K562 (cell line): ENCODE results near the gene SARS1. TPM values are rescaled to one million over a fixed set of nuclear protein-coding genes. Genes with fewer than 3 reads are reported as not detected.

Experiments used
- CREM ChIP-seq: IDR thresholded peaks from 2 replicates; pipeline ENCODE4 v1.6.1; 2014; ENCODE audit warnings: antibody characterized with exemption, low read depth
- ELF4 ChIP-seq: fragments of 450-650 bp; formaldehyde crosslinking; IDR thresholded peaks from 2 replicates; pipeline ENCODE4 v1.4.0; 2022; ENCODE audit warnings: missing genetic modification characterization
- NBN ChIP-seq: fragments of 450-650 bp; IDR thresholded peaks from 2 replicates; pipeline ENCODE4 v1.6.1; 2016; ENCODE audit warnings: low read depth, mild to moderate bottlenecking
- PCBP2 ChIP-seq: fragments of 200-400 bp; formaldehyde crosslinking; IDR thresholded peaks from 2 replicates; pipeline ENCODE4 v1.6.1; 2018; ENCODE audit warnings: low read length, low read depth, mild to moderate bottlenecking, moderate library complexity; ENCODE audit not compliant: poor library complexity, severe bottlenecking
- PTBP1 ChIP-seq: fragments of 200-400 bp; formaldehyde crosslinking; IDR thresholded peaks from 2 replicates; pipeline ENCODE4 v1.6.1; 2017; ENCODE audit warnings: low read depth, low read length
- SAFB2 ChIP-seq: fragments of 200-400 bp; formaldehyde crosslinking; IDR thresholded peaks from 2 replicates; pipeline ENCODE4 v1.6.1; 2018; ENCODE audit warnings: borderline replicate concordance, low read length, low read depth, moderate library complexity; ENCODE audit not compliant: severe bottlenecking
- polyA plus RNA-seq, 8 experiments: library from polyadenylated mRNA; depleted of rRNA in 4 of 8; stranded (reverse) in 5 of 8; unstranded in 3 of 8; fragments of >200 nt; fragmentation: Nextera tagmentation in 2 of 8; fragmentation: Illumina TruSeq in 1 of 8; extraction: Ambion mirVana in 2 of 8; extraction: Trizol in 1 of 8; gene quantifications; 2 replicates each; pipeline versions ENCODE4 v1.2.1 to v1.2.3, GENCODE V29; 2011 to 2014; ENCODE audit warnings: inconsistent platforms in 1 of 8, missing spikeins in 1 of 8
- total RNA-seq, 7 experiments: library from RNA; depleted of rRNA in 6 of 7; stranded (reverse); fragments of >200 nt in 6 of 7; fragmentation: Illumina TruSeq in 2 of 7; extraction: Trizol in 2 of 7; gene quantifications; 2 replicates each; pipeline versions ENCODE4 v1.2.1 to v1.2.3, GENCODE V29; 2011 to 2021; ENCODE audit warnings: low replicate concordance in 1 of 7
- TF ChIP-seq, protein P1 (sequence below): sonication (generic); formaldehyde crosslinking; IDR thresholded peaks from 2 replicates; pipeline ENCODE4 v1.8.1; 2023; ENCODE audit warnings: mild to moderate bottlenecking, missing genetic modification reagents

SARS1 gene
- total and polyA plus RNA-seq, 9 of the 15 experiments (the other 6 are each of a cell fraction or from before 2014, with no cell fraction given): 221 to 623 (median 254) TPM

DNA sequence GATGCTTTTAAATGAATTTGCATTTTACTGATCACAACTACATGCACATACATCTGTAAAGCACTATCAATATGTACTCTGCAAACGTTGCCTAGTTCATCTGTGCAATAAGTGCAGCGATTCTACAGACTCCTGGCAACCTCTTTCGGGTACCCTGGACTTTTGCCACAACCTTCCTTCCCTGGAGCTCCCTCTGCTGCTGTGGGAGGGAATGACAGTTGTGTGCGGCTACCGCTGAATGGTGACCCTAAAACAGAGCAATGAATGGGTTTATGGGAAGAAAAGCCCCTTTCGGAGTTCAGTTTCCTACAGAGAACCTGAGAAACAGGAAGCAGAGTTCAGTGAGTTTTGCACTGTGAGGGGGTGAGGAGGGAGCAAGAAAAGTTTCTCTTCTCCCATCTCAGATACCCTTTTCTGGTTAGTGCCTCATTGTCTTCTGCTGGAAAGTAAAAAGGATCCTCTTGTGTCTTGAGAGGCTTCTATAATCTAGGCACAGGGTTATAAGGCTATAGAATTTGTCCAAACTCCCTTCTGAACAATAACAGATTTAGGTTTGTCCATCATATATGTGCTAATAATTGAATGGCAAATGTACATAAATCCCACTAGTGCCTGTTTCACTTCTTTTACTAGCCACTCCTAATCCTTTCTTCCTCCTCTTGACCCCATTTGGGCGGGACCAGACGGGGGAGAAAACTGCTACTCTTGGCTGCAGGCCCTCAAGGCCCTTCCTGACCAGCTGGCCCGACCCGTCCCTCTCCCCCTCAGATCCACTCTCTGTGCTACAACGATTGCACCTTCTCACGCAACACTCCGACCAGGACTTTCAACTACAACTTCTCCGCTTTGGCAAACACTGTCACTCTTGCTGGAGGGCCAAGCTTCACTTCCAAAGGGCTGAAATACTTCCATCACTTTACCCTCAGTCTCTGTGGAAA, 19.8 kb upstream of the SARS1 start (continued):
- TF ChIP-seq, protein P1, sequence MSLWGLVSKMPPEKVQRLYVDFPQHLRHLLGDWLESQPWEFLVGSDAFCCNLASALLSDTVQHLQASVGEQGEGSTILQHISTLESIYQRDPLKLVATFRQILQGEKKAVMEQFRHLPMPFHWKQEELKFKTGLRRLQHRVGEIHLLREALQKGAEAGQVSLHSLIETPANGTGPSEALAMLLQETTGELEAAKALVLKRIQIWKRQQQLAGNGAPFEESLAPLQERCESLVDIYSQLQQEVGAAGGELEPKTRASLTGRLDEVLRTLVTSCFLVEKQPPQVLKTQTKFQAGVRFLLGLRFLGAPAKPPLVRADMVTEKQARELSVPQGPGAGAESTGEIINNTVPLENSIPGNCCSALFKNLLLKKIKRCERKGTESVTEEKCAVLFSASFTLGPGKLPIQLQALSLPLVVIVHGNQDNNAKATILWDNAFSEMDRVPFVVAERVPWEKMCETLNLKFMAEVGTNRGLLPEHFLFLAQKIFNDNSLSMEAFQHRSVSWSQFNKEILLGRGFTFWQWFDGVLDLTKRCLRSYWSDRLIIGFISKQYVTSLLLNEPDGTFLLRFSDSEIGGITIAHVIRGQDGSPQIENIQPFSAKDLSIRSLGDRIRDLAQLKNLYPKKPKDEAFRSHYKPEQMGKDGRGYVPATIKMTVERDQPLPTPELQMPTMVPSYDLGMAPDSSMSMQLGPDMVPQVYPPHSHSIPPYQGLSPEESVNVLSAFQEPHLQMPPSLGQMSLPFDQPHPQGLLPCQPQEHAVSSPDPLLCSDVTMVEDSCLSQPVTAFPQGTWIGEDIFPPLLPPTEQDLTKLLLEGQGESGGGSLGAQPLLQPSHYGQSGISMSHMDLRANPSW: 0 out of 2 replicates have a peak, but pooled peaks have one; percentile 63
- TF ChIP-seq SAFB2 (no peak), CREM (no peak), PCBP2 (no peak), PTBP1 (no peak), ELF4 (CRISPR knock-in tag) (no peak), NBN (no peak)
